Left lung (tissue), 10 donors: Measurements from ENCODE around the gene KCND3. TPM values are rescaled to one million over a fixed set of nuclear protein-coding genes. Genes with fewer than 3 reads are reported as not detected.
A peak's percentile ranks its signal among the peaks of the same experiment; 100 is the strongest.

Experiments
- ATAC-seq: fragments of 200-7000 bp; cut with Tn5 transposase; one replicate; pipeline ENCODE4 v1.9.1; 2020; ENCODE audit warnings: moderate library complexity
- DNase-seq, 4 donors: peaks; one replicate each; pipeline ENCODE4 v3.0.0-alpha.2; 2013 to 2020
- H3K27ac ChIP-seq, 2 donors: fragments of 200-600 bp; sonication (generic) in 1 of 2; one replicate each; pipeline versions ENCODE4 v1.5.0 to v1.8.0; 2020 to 2021
- H3K27me3 ChIP-seq, 2 donors: fragments of 200-600 bp; sonication (generic) in 1 of 2; one replicate each; pipeline versions ENCODE4 v1.5.0 to v1.8.0; 2020 to 2021
- H3K36me3 ChIP-seq, 2 donors: fragments of 200-600 bp; sonication (generic) in 1 of 2; one replicate each; pipeline versions ENCODE4 v1.5.0 to v1.8.0; 2020 to 2021
- H3K4me1 ChIP-seq, 2 donors: fragments of 200-600 bp; one replicate each; pipeline ENCODE4 v1.8.0; 2021
- H3K4me3 ChIP-seq, 2 donors: fragments of 200-600 bp; sonication (generic) in 1 of 2; one replicate each; pipeline versions ENCODE4 v1.5.0 to v1.8.0; 2020 to 2021; ENCODE audit warnings: mild to moderate bottlenecking in 1 of 2
- H3K9me3 ChIP-seq, 2 donors: fragments of 200-600 bp; sonication (generic) in 1 of 2; one replicate each; pipeline versions ENCODE4 v1.5.0 to v1.8.0; 2020 to 2021
- intact Hi-C, 2 donors: fragments of 100-400 bp; cut with DNase I; formaldehyde crosslinking; loops; one replicate each; pipeline versions ENCODE4 v1.11.2 to v1.14.2; 2022
- polyA plus RNA-seq, 6 donors: library from polyadenylated mRNA; unstranded; fragments of 120-200 nt; gene quantifications; one replicate each; pipeline ENCODE4 v1.2.1, GENCODE V29; 2013; ENCODE audit not compliant: insufficient read length in 6 of 6
- total RNA-seq, 2 donors: library from RNA; stranded (reverse); fragmentation: NEBNext Ultra II Directional; extraction: Animal tissue kit (Norgen Biotek cat#: 25700); gene quantifications; one replicate each; pipeline ENCODE4 v1.2.1, GENCODE V29; 2021
- TF ChIP-seq, protein P1 (sequence below), 2 donors: fragments of 200-600 bp; sonication (generic) in 1 of 2; IDR thresholded peaks; one replicate each; pipeline versions ENCODE4 v1.5.0 to v1.8.0; 2021; ENCODE audit warnings: antibody characterized with exemption in 2 of 2
- donor health status: DM: no; HTN: yes; CAD: no.
- donor health status: DM: no; HTN: no; CAD: no.

The KCND3 gene
- total and polyA plus RNA-seq, 8 donors: 0.32 to 10.2 (median 0.58) TPM

DNA sequence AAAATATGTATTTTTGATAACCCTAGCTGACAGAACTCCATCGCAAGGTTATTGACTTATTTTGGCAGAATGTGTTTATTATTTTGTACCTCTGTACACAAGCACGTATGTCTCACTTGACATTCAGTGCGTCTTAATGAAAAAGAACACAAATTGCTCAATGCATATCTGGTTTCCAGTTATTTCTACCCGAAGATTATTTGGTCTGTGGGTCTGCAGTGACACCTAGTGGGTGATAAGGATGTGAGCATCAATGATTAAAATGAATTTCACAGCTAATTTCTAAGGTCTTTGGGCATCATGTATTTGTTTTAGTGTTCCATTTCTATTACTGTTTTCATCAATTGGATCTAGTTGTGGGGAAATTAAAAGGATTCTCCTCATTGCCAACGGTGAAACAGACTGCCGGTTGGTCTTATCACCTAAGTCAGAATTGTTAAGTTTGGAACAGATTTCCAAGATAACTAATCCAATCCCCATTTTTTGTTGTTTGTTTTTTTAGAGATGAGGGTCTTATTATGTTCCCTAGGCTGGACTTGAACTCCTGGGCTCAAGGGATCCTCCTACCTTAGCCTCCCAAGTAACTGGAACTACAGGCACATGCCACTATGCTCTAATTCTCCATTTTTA is 219.8 kb downstream of the KCND3 start:
- TF ChIP-seq, protein P1, sequence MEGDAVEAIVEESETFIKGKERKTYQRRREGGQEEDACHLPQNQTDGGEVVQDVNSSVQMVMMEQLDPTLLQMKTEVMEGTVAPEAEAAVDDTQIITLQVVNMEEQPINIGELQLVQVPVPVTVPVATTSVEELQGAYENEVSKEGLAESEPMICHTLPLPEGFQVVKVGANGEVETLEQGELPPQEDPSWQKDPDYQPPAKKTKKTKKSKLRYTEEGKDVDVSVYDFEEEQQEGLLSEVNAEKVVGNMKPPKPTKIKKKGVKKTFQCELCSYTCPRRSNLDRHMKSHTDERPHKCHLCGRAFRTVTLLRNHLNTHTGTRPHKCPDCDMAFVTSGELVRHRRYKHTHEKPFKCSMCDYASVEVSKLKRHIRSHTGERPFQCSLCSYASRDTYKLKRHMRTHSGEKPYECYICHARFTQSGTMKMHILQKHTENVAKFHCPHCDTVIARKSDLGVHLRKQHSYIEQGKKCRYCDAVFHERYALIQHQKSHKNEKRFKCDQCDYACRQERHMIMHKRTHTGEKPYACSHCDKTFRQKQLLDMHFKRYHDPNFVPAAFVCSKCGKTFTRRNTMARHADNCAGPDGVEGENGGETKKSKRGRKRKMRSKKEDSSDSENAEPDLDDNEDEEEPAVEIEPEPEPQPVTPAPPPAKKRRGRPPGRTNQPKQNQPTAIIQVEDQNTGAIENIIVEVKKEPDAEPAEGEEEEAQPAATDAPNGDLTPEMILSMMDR (IDR thresholded peaks at IDR 0.05): peak; percentile 56 to 71
- peaks cover 0 to 42% of the 10 kb centered on the region in 2 donors for H3K36me3 ChIP-seq
- H3K27me3 ChIP-seq: no peaks in the 10 kb centered on the region
- no peaks in the 10 kb centered on the region for H3K9me3 ChIP-seq
- intact Hi-C loops: no loop called here
- peak in 2 of 4 donors; percentile 65 to 77 for DNase-seq
- H3K4me1 ChIP-seq: peaks cover 0 to 19% of the 10 kb centered on the region in 2 donors
- ATAC-seq: peak; percentile 87
- no peak overlapping the region for H3K4me3 ChIP-seq
- H3K27ac ChIP-seq: no peak overlapping the region

DNA sequence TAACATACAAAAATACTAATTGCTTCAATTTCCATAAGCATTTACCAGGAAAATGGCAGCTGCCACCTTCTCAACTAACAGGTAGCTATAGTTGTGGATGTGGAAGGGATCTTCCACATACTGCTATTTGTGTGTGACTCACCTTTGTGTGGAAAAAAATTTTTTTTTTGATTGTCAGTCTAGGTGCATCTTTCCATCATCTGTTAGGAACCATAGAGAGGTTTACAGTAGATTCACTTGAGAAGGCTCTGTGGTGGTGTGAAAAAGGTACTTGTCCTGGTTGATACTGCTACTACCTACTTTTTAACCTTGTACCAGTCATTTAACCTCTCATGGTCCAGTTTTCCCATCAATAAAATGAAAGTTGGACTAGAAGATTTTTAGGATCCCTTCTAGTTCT is 220.8 kb downstream of the KCND3 start:
- TF ChIP-seq, protein P1 (IDR thresholded peaks at IDR 0.05): no peak
- Histone ChIP-seq H3K27me3 (no peaks in the 10 kb centered on the region), H3K36me3 (peaks cover 0 to 52% of the 10 kb centered on the region in 2 donors), H3K4me3 (no peak overlapping the region), H3K9me3 (no peaks in the 10 kb centered on the region), H3K27ac (no peak overlapping the region), H3K4me1 (peaks cover 0 to 19% of the 10 kb centered on the region in 2 donors)
- ATAC-seq (no peak), DNase-seq (no peak)
- intact Hi-C loops: no loop called here

DNA sequence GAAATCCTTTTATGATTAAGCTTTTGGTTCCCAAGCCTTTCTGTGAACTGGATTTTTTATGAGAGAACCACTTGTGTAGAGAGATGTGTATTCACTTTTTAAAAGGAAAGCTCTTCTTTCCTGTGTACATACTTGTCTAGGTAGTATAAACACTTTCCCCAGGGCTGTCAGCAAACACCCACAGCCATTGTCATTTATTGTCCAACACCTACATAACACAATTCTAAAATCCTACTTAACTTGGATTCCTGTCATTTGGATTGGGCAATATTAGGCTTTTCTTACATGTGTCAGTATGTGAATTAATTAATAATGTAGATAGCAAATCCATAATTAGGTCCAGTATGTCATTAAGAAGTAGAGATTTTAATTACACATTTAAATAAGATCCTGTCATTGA is 221.4 kb downstream of the KCND3 start:
- H3K4me1 ChIP-seq: peaks cover 0 to 19% of the 10 kb centered on the region in 2 donors
- no peak for DNase-seq
- intact Hi-C loops: no loop called here
- ATAC-seq: no peak
- TF ChIP-seq, protein P1 (IDR thresholded peaks at IDR 0.05): no peak
- H3K27ac ChIP-seq: no peak overlapping the region
- H3K27me3 ChIP-seq: no peaks in the 10 kb centered on the region
- peaks cover 0 to 58% of the 10 kb centered on the region in 2 donors for H3K36me3 ChIP-seq
- H3K9me3 ChIP-seq: no peaks in the 10 kb centered on the region
- H3K4me3 ChIP-seq: no peak overlapping the region

DNA sequence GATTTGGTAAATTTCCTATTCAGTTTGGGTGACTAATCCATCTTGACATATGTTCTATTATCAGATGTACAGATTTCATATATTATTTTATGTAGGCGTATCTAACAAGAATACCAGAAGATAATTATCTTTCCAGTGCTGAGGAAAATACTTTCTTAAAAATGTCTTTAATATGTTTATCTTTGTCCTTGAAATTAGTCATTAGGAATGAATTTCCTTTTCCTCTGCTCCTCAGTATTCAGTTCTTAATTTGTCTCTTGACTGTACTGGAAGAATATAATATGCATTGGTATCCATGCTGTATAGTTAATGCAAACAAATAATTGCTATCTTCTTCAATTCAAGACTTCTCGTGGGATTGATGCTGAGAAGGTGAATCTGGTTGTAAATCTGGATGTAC is 227.1 kb downstream of the KCND3 start:
- Histone ChIP-seq H3K4me1 (peaks cover 0 to 8% of the 10 kb centered on the region in 2 donors), H3K27me3 (no peaks in the 10 kb centered on the region), H3K9me3 (no peaks in the 10 kb centered on the region), H3K4me3 (no peak overlapping the region), H3K27ac (no peak overlapping the region), H3K36me3 (peaks cover 5 to 78% of the 10 kb centered on the region in 2 donors)
- DNase-seq (no peak), ATAC-seq (no peak)
- TF ChIP-seq, protein P1 (IDR thresholded peaks at IDR 0.05): no peak
- intact Hi-C loops: no loop called here

DNA sequence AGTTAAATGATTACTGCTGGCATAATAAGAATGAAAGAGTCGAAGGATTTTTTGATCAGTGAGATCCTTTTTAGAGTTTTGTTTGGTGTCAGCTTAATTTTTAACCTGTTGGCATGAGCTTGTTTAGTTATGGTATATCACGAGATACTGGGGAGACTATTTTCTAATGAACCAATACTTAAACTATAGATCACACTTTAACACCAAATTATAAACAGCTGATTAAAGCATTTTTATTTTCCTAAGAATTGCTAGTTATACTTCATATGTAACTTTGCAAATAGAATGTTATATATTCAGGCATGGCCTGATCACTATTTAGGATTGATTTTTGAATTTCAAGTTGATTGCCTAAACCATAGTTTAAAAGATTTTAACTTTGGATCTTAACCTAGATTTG is 227.8 kb downstream of the KCND3 start:
- TF ChIP-seq, protein P1 (IDR thresholded peaks at IDR 0.05): no peak
- ATAC-seq: no peak
- Histone ChIP-seq H3K27me3 (no peaks in the 10 kb centered on the region), H3K9me3 (no peaks in the 10 kb centered on the region), H3K4me3 (no peak overlapping the region), H3K36me3 (peaks cover 5 to 72% of the 10 kb centered on the region in 2 donors), H3K4me1 (peaks cover 4 to 14% of the 10 kb centered on the region in 2 donors), H3K27ac (no peak overlapping the region)
- intact Hi-C loops: no loop called here
- DNase-seq: no peak
